ENCODE measurements around the gene TNFSF15.
A peak's percentile ranks its signal among the peaks of the same experiment; 100 is the strongest.

The TNFSF15 gene

GRCh38 chr9:114745879-114746550, 59.8 kb downstream of the TNFSF15 start:
- no peak for DNase-seq

DNA sequence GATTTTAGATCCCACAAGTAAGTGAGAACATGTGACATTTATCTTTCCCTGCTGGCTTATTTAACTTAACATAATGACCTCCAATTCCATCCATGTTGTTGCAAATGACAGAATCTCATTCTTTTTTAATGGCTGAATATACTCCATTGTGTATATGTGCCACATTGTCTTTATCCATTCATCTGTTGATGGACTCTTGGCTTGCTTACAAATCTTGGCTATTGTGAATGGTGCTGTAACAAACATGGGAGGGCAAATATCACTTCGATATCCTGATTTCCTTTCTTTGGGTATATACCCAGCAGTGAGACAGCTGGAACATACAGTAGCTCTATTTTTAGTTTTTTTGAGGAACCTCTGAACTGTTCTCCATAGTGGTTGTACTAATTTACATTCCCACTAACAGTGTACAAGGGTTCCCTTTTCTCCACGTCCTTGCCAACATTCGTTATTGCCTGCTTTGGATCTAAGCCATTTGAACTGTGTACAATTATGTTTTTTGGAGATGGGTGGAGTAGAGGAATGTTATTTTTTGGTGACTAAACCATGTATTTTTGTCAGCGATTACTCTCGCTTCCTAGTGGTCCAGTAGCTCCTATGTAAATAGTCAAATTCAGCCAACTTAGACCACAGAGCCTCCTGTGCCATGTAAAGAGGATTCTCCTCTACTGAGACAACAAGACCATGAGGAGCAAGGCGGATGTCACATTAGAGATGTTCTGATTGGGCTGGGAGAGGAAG, 60.6 kb downstream of the TNFSF15 start:
- no peak for DNase-seq

- no peak for DNase-seq
Measured at GRCh38 chr9:114743446-114743845, 62.4 kb downstream of the TNFSF15 start.

DNA sequence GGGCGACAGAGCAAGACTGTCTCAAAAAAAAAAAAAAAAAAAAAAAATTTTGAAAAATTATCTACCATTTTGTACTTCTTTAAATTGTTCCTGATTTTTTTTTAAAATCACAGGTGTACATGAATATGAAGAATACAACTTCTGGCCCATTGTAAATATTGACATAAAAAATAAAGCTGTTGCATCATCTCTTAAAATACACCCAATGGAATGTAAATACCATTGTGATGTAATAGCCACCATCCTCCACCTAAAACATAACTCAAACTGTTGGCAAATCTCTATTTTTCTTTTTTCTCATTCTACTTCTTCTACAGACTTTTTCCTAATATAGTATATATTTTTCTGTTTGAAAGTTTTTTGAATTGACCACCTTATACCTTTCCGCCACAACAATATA, 62.9 kb downstream of the TNFSF15 start:
- no peak for DNase-seq

GRCh38 chr9:114741521-114741920, 64.3 kb downstream of the TNFSF15 start:
- DNase-seq: peak in 1 of 2 donors; percentile 18

DNA sequence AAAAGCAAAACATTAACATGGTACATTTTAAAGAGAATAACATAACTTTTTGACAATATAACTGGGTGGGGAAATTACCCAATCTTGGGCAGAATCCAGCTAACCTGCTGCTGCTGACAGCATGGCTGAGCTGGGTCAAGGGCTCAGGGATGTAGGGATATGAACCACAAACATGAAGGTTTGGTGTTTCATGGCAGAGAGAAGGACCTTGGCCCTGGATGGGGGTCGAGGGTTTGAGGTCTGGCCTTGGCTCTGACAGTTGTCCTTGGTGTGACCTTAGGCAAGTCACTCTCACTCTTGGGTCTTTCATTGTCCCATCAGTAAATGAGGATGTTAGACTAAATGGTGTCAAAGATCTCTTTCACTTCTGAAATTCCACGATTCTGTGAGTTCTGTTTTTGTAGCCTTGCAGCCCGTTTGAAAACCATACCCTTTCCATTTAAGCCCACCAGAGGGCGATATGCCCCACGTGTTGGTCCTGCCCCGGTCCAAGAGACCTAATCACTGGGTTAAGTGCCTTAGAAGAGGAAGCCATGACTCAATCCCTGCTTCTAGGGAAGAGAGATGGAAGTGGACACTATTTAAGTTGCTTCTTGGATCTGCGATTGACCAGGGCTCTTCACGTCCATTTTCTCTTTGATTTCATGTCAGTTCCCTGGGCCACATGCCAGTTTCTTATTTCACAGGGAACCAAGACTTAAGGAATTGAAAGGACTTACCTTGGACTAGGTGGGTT, 67.1 kb downstream of the TNFSF15 start:
- DNase-seq: peak; percentile 82 to 84

DNA sequence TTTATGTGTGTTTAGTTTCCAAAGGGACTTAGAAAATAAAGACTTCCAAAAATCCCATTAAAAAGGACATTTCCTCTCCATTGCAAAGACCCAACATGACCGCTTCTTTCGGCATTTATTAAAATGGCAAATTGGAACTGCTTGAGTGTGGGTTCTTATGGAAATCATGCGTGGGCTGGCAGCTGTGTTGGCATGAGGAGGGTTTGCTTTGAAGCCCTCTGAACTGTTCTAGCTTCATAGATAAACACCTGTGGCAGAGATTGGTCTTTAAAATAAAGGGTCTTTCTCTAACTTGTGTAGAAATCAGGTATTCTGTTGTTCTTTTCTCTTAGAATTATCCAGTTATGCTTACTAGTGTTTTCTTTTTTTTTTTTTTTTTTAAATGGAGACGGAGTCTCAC, 68.0 kb downstream of the TNFSF15 start:
- no peak for DNase-seq

DNA sequence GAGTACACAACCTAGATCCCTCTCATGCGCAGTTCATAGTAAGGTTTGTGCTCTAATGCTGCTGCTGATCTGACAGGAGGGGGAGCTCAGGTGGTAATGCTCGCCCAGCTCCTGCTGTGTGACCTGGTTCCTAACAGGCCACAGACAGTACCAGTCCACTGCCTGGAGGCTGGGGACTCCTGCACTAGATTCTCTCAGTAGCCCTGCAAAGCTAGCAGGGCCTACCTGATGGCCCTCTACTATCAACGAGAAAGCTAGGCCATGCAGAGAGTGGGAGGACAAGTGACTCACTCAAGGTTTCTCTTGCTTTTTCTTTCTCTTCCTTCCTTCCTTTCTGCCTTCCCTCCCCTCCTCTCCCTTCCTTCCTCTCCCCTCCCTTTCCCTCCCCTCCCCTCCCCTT, 68.7 kb downstream of the TNFSF15 start:
- peak in 1 of 2 donors; percentile 23 for DNase-seq

- DNase-seq: peak in 1 of 2 donors; percentile 13
Measured at GRCh38 chr9:114735704-114736103, 70.1 kb downstream of the TNFSF15 start.

- DNase-seq: peak in 1 of 2 donors; percentile 33
Measured at GRCh38 chr9:114735139-114735538, 70.7 kb downstream of the TNFSF15 start.

Data from CD4-positive, alpha-beta T cell treated with Interferon alpha-2 for 1 hour (primary cell).